Transverse colon (tissue), 3 donors: Measurements from ENCODE around the gene RRAD.

ENCODE experiments used
- CTCF ChIP-seq, 5 experiments: fragments of 200-600 bp in 3 of 5; fragments of 450-650 bp in 2 of 5; sonication (generic) in 3 of 5; IDR thresholded peaks; 1 replicate in 2 of 5; 2 replicates in 3 of 5; pipeline ENCODE4 v1.5.1; 2016 to 2017; ENCODE audit warnings: antibody characterized with exemption in 5 of 5, inconsistent platforms in 3 of 5, mild to moderate bottlenecking in 2 of 5, moderate library complexity in 1 of 5
- EP300 ChIP-seq: sonication (generic); formaldehyde crosslinking; IDR thresholded peaks from one replicate; pipeline ENCODE4 v1.6.1; 2017; ENCODE audit warnings: antibody characterized with exemption, low read depth
- POLR2A ChIP-seq: fragments of 450-650 bp; IDR thresholded peaks from one replicate; pipeline ENCODE4 v1.6.1; 2016; ENCODE audit warnings: antibody characterized with exemption, mild to moderate bottlenecking, moderate library complexity

- TF ChIP-seq CTCF (IDR thresholded peaks at IDR 0.05) (no peak), EP300 (no peak), POLR2A (no peak)
Observed at GRCh38 chr16:66949472-66949871, 24.1 kb upstream of the RRAD start.
